ENCODE measurements around the gene CCDC120. TPM values are rescaled to one million over a fixed set of nuclear protein-coding genes. Genes with fewer than 3 reads are reported as not detected.

Gene CCDC120
- total and polyA plus RNA-seq, 9 of the 15 experiments (the other 6 are each of a cell fraction or from before 2014, with no cell fraction given) = 0.13 to 3.6 (median 0.54) TPM

DNA sequence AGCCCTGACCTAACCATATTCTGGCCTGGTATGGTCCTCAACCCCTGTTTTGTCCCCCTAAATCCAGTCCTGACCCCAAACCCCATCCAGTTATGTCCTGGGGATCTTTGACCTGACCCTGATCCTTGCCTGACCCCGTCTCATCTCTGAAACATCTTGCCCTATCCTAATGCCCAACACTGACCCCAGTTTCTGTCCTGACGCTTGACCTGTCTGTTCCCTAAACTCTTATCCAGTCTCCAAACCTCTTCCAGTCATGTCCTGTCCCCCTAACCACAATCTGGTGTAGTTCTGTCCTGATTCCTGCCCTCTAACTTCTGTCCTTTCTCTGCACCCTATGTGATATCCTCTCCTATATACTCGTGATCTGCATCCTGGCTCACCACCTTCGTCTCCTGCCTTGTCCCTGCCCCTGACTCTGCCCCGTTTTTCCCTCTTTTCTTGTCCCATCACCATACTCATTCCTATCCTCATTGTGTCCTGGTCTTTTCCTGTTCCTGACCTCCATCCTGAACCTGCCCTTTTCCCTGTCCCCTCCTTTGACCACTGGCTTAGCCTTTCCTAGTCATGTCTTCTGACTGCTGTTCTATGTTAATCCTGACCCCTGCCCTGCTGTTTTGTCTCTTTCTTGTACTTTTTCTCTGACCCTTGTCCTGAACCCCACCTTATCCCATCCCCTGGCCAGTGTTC is 4.6 kb upstream of the CCDC120 start:
- no TSS peak for BruUV-seq (replicated peaks)
- no peaks in the 10 kb centered on the region for H4K20me1 ChIP-seq (replicated peaks; ENCODE audit: control insufficient read depth, insufficient read depth, low read length)
- 46% methylated on average over 4 of the region's 5 CpGs for WGBS (ENCODE audit: insufficient coverage, low coverage, missing lambda C conversion rate)
- in situ Hi-C loops (cut with MboI) (no loop called here), intact Hi-C loops (cut with micrococcal nuclease) (no loop called here)
- TF ChIP-seq, protein P1, sequence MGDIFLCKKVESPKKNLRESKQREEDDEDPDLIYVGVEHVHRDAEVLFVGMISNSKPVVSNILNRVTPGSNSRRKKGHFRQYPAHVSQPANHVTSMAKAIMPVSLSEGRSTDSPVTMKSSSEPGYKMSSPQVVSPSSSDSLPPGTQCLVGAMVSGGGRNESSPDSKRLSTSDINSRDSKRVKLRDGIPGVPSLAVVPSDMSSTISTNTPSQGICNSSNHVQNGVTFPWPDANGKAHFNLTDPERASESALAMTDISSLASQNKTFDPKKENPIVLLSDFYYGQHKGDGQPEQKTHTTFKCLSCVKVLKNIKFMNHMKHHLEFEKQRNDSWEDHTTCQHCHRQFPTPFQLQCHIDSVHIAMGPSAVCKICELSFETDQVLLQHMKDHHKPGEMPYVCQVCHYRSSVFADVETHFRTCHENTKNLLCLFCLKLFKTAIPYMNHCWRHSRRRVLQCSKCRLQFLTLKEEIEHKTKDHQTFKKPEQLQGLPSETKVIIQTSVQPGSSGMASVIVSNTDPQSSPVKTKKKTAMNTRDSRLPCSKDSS (IDR thresholded peaks at IDR 0.05; ENCODE audit: low read depth, partially characterized antibody) = peak; percentile 57
- TF ChIP-seq NR2C1 (IDR thresholded peaks at IDR 0.05) = peak; percentile 72
- no peak for TF ChIP-seq NR2C1 (tag; IDR thresholded peaks at IDR 0.05)
- no peak for TF ChIP-seq NR2C2 (CRISPR knock-in tag; IDR thresholded peaks at IDR 0.05)
- peak; percentile 90 for TF ChIP-seq NR2C2 (tag; IDR thresholded peaks at IDR 0.05)
- TF ChIP-seq TRIM28 (IDR thresholded peaks at IDR 0.05) = 0 out of 2 replicates have a peak, but pooled peaks have one; percentile 68
- TF ChIP-seq CREM (IDR thresholded peaks at IDR 0.05; ENCODE audit: low read depth) = no peak
- no peak for TF ChIP-seq KDM2B (CRISPR knock-in tag; IDR thresholded peaks at IDR 0.05)
- TF ChIP-seq SMARCA5 (IDR thresholded peaks at IDR 0.05) = peak; percentile 68; the same call in 1 of the 2 replicates
- peak overlapping the region; percentile 54 to 85; a peak in 1 of 4 replicates for H3K9ac ChIP-seq (ENCODE audit: insufficient read depth in 1 of 2, low read depth in 2 of 2, low read length in 2 of 2)
- peaks cover 0 to 11% of the 10 kb centered on the region in 2 experiments; a peak in 4 of 5 replicates for H3K4me1 ChIP-seq (replicated peaks in 1 of 2; ENCODE audit: control insufficient read depth in 2 of 2, insufficient read depth in 2 of 2, low read length in 2 of 2)
- ATAC-seq = no peak
- CTCF ChIA-PET (ENCODE audit: low intra/inter-chr PET ratio) = no interaction called here
- peak overlapping the region; percentile 42 for H3K4me3 ChIP-seq
- no peaks in the 10 kb centered on the region for H3K9me1 ChIP-seq (ENCODE audit: control insufficient read depth, insufficient read depth, low read length)
- FAIRE-seq = no peak
- no peaks in the 10 kb centered on the region; the same call in 2 of the 3 replicates for H3K79me2 ChIP-seq (ENCODE audit: control insufficient read depth, insufficient read depth, low read length)
- no peak overlapping the region for H2AFZ ChIP-seq (ENCODE audit: low read depth, low read length)
- no peak overlapping the region for H3K27ac ChIP-seq (ENCODE audit: extremely low read depth, low read depth, low read length)
- no peaks in the 10 kb centered on the region for H3K27me3 ChIP-seq (ENCODE audit: control insufficient read depth in 2 of 2, insufficient read depth in 2 of 2, low read length in 2 of 2)
- POLR2A ChIA-PET = no interaction called here
- H3K36me3 ChIP-seq (ENCODE audit: control insufficient read depth, insufficient read depth, low read length) = no peaks in the 10 kb centered on the region
- peak overlapping the region; percentile 55 for H3K4me2 ChIP-seq (ENCODE audit: insufficient read depth, low read length)
- H3K9me3 ChIP-seq (replicated peaks; ENCODE audit: control insufficient read depth, insufficient read depth, low read depth, low read length) = no peaks in the 10 kb centered on the region; the same call in 1 of the 2 replicates
- DNase-seq (ENCODE audit: extremely low read depth in 1 of 4, low spot score in 3 of 4) = no peak
